HG03354 (cell line): Measurements from ENCODE around the gene IL17RA.

ENCODE experiments used
- ATAC-seq: cut with Tn5 transposase; IDR thresholded peaks from one replicate; pipeline ENCODE4 v1.9.1; 2021; ENCODE audit warnings: mild to moderate bottlenecking; ENCODE audit not compliant: unreplicated experiment, poor library complexity, severe bottlenecking

Gene IL17RA

DNA sequence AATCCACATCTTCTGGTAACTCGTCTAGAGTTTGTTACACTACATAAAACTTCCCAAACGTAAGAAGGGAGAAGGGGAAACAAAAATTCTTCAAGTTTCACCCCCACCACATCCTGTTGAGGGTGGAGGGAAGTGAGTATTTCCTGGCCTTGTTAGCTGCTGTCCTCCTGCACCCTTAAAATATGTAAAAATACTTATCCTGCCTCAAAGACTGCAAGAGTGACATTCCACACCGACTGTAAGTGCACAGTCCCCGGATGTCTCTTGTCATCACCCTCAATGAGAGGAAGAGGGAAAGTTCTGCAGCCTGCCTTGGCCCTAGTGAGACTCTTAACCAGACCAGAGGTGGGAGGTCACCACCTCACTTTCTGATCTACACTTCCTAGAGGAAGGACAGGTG lies 33.1 kb downstream of the IL17RA start:
- peak; percentile 27 for ATAC-seq

DNA sequence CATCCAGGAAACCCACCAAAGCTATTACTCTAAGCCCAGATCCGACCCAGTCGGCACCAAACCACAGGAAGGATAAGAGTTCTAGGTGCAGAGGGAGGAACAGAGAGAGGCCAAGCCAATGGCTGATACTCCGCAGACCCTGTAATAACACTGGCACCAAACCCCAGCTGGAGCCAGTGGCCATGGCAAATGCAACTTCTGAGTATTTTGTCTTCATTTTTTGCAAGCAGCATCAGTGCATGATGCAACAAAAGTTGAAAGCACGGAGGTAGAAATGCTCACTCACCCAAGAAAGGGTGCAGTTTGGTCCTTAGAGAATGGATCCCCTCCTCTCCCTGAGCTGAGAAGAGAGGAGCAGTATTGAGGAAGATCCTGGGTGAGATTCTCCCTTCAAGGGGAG lies 33.5 kb downstream of the IL17RA start:
- no peak for ATAC-seq

DNA sequence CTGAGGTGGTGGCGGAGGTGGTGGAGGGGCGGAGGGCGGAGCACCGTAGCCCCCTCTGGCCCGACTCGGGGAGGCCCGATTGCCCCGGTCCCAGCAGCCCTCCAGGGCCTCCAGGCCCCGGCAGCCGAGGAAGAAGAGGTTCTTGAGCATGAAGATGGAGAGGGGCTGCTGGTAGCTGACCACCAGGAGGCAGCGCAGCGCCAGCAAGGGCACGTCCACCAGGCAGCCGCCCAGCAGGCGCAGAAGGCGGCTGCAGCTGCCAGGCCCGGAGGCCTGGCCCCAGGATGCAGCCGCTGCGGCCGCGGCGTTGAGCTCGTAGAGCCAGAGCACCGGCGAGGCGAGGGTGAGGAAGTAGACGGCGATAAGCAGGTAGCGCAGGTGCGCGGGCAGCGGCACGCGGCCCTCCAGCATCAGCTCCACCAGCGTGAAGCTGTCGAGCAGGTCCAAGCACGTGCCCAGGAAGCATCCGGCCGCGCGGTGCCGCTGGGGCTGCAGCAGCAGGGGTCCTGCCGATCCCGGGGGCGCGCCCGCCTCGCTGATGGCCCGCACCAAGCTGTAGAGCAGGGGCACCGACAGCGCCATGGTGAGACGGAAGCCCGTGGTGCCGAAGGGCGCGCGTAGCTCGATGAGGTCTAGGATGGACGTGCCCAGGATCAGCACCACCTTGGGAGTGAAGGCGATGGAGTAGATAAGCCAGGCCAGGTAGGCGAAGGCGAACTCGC lies 34.8 kb downstream of the IL17RA start:
- no peak for ATAC-seq

DNA sequence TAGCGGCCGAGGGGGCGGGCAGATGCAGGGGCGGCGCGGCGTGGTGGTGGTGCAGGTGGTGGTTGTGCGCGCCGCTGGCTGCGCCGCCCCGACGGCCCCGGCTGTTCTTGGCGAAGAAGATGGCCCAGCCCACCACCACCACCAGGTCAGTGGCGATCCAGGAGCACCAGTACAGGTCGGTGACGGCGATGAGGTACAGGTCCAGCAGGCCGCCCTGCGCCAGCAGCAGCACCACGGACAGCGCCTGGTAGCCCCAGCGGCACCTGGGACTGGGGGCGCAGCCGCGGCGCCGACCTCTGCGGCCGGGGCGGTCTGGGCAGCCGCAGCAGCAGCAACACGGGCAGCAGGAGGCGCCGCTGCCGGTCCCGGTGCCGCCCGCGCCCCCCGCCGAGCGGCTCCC lies 35.5 kb downstream of the IL17RA start:
- no peak for ATAC-seq

DNA sequence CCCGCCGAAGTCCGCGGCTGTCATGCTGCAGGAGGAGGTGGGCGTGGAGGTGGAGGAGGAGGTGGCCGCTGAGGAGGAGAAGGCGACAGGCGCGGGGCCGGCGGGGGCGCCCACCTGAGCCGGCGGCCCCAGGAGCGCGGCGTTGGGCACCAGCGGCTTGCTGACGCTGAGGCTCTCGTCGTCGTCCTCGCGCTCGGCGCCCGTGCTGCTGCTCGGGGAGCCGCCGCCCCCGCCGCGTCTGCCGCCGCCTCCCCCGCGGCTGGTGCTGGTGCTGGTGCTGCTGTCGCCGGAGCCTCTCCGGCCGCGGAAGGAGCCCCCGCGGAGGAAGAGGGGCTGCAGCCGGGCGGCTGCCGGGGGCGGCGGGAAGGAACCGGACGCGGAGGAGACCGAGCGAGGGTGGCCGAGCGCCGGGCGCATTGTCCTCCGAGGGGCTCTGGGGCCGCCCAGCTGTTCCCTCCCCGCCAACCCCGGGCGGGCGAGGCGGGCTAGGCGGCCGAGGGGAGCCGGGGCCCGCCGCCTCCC lies 36.0 kb downstream of the IL17RA start:
- ATAC-seq, result no peak

DNA sequence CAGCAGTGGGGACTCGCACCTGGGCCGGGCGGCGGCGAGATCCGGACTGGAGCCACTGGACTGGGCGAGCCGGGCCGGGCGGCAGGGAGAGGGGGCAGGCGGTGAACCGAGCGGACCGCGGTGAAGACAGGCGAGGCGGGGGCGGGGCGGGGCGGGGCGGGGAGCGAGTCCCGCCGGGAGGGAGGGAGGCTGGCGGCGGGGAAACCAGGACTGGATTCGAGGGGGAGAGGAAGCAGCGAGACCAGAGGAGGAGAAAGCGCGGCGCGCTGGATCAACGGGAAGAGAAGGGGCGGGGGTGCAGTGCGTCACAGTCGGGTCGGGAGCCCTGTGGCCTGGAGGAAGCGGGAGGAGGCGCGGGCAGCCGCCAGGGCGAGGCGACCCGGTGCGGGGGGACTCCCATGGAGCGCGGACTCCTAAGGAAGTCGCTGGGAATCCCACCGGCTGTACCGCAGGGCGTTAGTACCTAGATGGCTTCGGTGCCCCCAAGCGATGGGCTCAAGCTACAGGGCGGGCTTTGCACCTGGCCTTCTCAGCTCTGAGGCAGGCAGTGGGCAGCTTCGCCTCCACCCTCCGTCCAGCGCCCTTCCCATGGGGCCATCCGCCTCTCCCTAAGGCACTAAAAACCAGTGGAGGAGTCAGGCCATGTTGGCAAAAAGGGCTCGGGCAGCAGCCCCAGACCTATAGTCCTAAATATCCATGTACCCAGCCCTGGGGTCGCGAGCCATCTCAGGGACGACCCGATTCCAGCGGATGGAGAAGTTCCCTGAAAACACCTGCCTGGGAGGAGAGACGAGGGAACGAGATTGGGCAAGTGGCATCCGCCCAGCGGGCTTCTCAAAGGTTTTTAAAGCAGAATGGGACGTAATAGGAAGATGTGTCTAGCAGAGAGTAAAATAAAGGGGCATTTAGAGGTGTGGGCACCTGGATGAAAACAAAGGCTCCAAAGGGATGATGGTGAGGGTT lies 36.7 kb downstream of the IL17RA start, which contains the start of gene TMEM121B:
Gene TMEM121B, minus strand, starts transcription at position 128 of the 963 bp plus-strand sequence. CDS start 233 bp downstream, outside the sequence.
- ATAC-seq, result no peak

DNA sequence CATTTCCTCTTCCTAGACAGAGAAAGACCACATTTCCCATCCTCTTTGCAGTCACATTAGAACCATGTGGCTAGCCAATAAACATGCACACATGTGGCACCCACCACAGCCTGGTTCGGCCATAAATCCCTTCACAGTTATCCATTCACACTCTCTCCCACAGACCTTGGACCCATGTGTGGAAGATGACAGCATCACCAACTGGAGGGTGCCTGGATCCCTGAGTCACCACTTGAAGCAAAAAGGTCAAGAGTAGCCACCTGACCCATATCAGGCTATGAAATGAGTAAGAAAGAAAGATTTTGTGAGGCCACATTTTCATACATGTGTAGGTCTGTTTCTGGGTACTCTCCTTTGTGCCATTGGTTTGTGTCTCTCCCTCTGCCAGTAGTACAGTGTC lies 45.4 kb downstream of the IL17RA start:
- ATAC-seq, result no peak

DNA sequence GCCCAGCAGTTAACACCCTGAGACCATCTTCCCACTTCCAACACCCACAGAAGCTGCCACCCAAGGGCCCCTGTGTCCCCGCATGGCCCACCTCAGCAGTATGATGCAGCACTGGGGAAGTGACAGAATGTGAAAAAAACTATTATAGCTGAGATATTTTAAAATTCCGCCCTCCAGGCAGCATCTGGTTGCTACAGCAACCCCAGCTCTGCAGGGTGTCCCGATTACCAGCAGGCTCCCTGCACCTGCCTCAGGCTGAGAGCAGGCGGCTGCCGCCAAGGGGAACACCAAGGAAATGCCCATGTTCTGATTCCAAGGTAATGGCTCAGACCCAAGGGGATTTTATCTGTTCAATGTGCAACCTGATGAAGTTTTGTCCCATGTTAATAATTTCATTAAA lies 46.9 kb downstream of the IL17RA start:
- no peak for ATAC-seq

DNA sequence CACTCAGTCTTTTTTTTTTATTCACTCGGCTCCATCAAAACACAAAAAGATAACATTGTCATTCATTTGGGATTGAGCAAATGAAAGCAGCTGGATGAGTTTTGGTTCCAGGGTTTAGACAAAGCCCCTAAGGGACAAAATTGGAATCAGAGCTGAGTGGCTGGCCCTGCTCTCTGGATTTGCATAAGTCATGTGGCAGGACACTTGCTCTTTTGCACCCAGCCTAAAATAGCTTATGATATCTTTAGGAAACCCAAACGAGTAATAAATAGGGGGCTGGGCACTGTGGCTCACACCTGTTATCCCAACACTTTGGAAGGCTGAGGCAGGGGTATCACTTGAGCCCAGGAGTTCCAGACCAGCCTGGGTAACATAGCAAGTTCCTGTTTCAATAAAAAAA lies 47.3 kb downstream of the IL17RA start:
- no peak for ATAC-seq

DNA sequence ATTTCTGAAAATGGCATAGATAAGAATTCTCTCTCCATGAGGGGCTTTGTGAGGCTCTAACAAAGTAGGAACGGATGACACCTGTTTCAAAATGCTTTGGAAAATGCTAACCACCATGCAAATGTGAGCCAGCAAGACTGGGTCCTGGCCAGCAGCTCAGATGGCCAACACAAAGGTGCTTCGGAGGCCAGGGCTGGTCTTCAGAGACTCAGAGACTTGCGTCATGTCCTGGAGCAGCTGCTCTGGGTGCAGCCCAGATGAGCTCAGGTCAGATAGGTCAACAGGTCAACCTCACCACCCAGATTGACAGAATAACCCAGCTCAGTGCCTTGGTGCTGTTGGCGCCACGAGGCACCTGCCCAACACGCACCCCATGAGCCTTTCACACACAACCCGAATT lies 48.3 kb downstream of the IL17RA start:
- ATAC-seq, result no peak

DNA sequence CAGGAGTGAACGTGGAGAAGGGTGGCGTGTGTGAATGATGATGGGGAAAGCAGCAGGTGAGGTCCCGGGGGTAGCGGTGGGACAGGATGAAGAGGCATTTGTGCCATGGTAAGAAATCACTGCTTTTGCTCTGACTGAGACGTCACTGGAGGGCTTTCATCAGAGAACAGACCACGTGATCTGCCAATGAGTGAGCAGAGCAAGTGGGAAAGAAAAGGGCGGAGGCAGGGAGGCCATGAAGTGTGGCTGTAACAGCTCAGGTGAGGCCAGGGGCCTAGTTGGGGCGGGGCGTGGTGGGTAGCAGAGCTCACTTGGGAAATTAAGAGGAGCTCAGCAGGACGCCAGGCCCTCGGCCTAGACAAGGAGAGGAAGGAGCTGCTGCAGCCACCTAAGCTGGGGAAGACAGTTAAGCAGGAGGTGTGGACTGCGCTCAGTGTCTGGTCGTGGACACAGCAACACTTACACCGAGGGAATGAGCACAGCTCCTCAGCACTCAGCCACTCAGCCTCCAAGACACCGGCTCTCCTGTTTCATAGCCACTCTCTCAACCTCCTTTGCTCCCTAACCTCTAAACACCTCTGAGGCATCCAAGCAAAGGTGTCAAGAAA lies 50.5 kb downstream of the IL17RA start:
- ATAC-seq, result no peak

DNA sequence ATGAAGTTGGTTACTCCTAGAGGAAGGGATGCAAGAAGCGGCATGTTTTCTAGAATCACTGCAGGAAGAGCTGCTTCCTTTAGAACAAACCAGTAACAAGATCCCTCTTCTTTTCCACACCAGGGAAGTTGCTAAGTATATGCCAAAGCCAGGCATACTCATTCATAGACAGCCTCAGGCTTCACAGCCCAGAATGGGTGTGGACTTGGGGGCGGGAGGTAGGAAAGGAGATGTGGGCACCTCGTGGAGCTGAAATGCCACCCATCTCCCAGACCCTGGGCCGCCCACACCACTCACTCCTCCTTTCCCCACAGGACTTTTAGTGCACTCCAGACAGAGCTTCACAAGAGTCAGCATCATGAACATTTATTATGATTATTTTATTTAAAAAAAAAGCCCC lies 52.4 kb downstream of the IL17RA start:
- ATAC-seq, result no peak

DNA sequence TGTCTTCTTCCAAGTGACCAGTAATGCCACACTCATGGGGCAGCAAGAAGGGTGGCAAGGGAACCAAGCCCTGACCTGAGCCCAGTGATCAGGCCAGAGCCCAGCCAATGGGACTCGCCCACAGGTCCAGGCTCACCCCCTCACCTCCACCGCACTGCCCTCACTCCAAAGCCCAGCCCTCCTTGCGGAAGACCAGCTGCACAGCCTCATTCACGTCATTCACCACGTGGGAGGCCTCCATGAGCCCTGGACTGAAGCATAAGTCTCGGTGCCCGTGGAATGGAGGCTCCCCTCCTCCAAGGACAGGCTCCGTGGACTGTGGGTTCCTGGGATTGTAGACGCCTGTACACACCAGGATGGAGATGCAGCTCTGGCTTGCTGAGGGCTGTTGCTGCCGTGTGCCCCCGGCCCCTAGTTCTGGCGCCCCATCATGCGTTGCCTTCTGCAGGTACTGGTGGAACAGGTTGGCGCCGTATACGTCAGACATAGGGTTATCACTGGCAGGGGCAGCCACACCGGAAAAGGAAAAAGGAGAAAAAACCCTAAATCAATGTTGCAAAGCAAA lies 53.1 kb downstream of the IL17RA start:
- ATAC-seq, result no peak

DNA sequence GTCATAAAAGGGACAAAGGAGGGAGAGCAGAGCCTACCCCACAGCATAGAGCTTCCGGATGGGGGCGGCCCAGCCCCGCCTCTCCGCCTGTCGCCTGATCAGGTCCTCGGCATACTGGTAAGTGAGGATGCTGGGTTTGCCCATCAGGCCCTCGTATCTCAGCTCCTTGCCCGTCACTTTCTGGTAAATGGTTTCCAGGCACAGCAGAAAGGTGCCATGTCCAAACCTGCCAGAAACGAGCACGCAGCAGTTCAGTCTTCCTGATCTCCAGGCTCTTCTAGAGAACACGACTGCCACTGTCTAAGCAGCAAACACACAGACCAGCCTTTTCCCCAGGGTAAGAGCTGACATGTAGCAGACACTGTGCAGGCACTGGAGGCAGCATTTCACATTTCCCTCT lies 53.7 kb downstream of the IL17RA start:
- ATAC-seq, result no peak

DNA sequence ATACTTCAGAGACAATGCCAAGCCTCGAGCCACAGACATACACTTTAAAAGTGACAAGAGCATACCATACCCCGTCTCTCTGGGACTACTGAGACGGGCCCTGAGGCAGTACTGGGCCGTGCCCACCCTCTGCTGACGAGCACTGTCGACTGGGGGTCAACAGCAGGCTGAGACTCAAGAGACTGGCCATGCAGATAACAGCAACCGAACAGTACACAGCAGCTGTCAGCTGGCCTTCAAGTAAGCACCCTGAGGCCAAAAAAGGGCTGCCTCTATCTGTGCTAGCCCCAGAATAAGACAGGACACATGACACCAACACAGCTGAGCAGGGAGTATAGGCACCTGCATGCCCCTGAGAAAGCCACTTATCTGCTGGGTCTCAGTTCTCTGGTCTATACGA lies 55.2 kb downstream of the IL17RA start:
- no peak for ATAC-seq

DNA sequence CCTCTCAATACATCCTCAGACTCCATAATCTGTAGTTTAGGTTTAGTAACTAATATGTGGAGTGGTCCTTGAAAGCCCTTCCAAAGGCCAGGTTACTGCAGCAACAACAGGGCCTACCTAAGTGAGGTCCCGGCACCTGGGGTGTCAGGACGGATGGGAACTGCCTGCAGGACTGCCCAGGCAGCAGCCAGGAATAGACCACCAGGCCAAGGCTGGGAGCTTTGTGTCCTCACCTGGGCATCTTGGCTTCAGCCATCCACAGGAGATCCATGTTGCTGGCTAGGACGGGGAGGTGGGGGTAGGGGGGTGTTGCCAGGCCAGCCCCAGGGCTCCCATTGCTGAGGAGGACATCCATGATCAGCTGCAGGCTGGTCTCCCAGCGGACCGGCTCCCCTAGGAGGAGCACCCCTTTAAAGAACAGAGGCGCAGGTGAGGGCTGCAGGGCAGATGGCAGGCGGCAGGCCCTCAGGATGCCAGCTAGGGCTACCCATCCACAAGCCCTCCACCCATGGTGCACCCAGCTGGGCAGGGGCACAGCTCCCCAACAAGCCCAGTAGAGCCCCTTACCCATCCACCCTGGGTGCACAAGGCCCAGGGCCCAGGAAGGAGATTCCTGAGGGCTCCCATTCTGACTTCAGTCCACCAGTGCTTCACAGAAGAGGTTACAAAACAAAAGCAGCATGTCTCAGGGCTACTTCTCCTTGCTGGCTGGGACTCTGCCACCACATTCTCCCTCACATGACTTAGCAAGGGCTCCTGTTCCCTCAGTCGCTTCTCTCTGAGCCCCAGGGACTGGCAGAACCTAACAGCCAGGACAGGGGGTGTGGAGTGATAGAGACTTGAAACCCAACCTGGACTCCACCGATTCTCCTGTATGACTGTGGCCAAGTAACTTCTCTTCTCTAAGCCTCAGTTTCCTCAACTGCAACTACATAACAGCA lies 56.3 kb downstream of the IL17RA start:
- ATAC-seq, result no peak

DNA sequence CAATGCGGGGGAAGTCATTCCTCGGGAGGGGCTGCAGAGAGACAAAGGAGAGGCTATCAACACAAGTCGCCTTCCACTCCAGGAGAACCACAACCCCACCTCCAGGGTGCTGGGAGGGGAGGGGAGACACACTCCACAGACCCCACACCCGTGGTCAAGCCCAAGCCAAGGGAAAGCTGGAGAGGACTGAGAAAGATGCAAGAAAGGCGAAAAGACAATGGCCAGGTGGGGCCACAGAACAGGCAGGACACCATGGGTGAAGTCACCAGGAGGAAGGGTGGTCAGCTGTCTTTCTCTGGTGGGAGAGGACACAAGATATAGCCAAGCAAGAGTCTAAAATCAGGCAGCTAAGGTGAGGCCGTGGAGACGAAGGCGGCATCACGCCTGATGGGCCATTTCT lies 58.3 kb downstream of the IL17RA start:
- no peak for ATAC-seq

DNA sequence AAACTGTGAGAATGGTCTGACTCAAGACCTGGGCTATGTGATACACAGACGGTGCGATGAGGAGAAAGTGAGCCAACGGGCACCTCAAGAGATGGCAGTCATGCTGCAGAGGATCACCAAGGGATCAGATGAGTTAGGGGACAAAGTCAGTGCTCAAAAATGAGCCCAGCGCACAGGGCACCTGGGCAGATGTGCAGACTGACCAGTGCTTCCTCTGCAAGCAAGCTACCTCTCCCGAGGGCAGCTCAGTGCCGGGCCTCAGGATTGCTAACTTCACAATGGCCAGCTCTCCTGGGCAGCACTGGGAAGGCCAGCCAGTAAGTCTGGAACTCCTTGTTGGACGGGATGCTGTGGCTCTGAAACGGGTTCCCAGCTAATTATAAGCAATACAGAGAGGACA lies 59.0 kb downstream of the IL17RA start:
- no peak for ATAC-seq
